22Rv1 (cell line): Measurements from ENCODE around the gene CDC7.

ENCODE experiments used
- ZFX ChIP-seq: fragments of 450-650 bp; IDR thresholded peaks from 2 replicates; pipeline ENCODE4 v1.6.1; 2017; ENCODE audit warnings: antibody characterized with exemption, borderline replicate concordance
- TF ChIP-seq, protein P1 (sequence below): fragments of 450-650 bp; IDR thresholded peaks from 2 replicates; pipeline ENCODE4 v1.5.1; 2017; ENCODE audit warnings: mild to moderate bottlenecking

DNA sequence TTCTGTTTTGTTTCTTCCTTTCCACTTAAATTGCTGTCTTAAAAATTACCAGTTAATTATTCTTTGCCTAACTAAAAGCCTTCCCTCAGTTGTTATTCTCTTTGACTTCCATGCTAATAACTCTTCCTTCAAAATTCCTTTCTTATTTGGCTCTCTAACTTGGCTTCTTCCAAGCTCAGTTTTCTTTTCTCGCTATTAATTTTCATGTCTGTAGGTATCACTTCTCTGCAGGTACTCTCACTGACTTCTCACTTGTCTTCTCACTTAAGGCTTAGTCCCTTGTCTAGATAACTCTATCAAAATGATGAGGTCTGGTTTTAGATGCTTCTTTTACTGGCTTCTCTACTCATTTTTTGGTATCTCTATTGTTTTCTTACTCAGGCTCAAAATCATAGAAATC is 10.1 kb downstream of the CDC7 start:
- TF ChIP-seq, protein P1, sequence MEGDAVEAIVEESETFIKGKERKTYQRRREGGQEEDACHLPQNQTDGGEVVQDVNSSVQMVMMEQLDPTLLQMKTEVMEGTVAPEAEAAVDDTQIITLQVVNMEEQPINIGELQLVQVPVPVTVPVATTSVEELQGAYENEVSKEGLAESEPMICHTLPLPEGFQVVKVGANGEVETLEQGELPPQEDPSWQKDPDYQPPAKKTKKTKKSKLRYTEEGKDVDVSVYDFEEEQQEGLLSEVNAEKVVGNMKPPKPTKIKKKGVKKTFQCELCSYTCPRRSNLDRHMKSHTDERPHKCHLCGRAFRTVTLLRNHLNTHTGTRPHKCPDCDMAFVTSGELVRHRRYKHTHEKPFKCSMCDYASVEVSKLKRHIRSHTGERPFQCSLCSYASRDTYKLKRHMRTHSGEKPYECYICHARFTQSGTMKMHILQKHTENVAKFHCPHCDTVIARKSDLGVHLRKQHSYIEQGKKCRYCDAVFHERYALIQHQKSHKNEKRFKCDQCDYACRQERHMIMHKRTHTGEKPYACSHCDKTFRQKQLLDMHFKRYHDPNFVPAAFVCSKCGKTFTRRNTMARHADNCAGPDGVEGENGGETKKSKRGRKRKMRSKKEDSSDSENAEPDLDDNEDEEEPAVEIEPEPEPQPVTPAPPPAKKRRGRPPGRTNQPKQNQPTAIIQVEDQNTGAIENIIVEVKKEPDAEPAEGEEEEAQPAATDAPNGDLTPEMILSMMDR, result no peak
- TF ChIP-seq ZFX, result no peak
